Mucosa of gallbladder (tissue), 1 donor: ENCODE results near the gene ESPNL. TPM values are rescaled to one million over a fixed set of nuclear protein-coding genes. Genes with fewer than 3 reads are reported as not detected.
A peak's percentile ranks its signal among the peaks of the same experiment; 100 is the strongest.
"Not testable (repeated sequence)": the region's sequence is repeated elsewhere in the genome, so short reads cannot be mapped to it uniquely, and the experiment has no call there.

Source experiments
- DNase-seq: peaks from one replicate; pipeline ENCODE4 v3.0.0-alpha.2; 2020; ENCODE audit warnings: low spot score
- total RNA-seq: library from RNA; stranded (reverse); gene quantifications from one replicate; pipeline ENCODE4 v1.2.1, GENCODE V29; 2021
- donor health status: DM: no; HTN: no; CAD: no.

The ESPNL gene
- total RNA-seq, 1 donor from 2014 or later: 0.49 TPM

GRCh38 chr2:238169708-238170251 lies 69.6 kb downstream of the ESPNL start:
- DNase-seq: no peak

GRCh38 chr2:238170386-238171071 lies 70.4 kb downstream of the ESPNL start:
- peak; percentile 28 for DNase-seq

- DNase-seq: not testable (repeated sequence)
Observed at GRCh38 chr2:238171072-238171431, 70.9 kb downstream of the ESPNL start.

GRCh38 chr2:238171575-238172187 lies 71.5 kb downstream of the ESPNL start:
- no peak for DNase-seq

- no peak for DNase-seq
Observed at GRCh38 chr2:238172439-238172838, 72.3 kb downstream of the ESPNL start.

- no peak for DNase-seq
Observed at GRCh38 chr2:238173692-238174091, 73.6 kb downstream of the ESPNL start.

GRCh38 chr2:238174291-238174690 lies 74.2 kb downstream of the ESPNL start:
- no peak for DNase-seq

GRCh38 chr2:238174701-238175100 lies 74.6 kb downstream of the ESPNL start:
- DNase-seq: no peak

- no peak for DNase-seq
Observed at GRCh38 chr2:238176613-238177012, 76.5 kb downstream of the ESPNL start.

- no peak for DNase-seq
Observed at GRCh38 chr2:238180554-238180953, 80.4 kb downstream of the ESPNL start.

- DNase-seq: no peak
Observed at GRCh38 chr2:238182362-238182761, 82.2 kb downstream of the ESPNL start.

Other genes starting within 250 kb of the ESPNL start
- gene RAMP1, start 240.7 kb upstream of the ESPNL start, total RNA-seq: 215 TPM
- gene UBE2F, start 133.3 kb upstream of the ESPNL start, total RNA-seq: 48.5 TPM
- gene SCLY, start 39.3 kb upstream of the ESPNL start, total RNA-seq: 29.1 TPM
- gene KLHL30, start 38.3 kb downstream of the ESPNL start, total RNA-seq: 2.0 TPM
- gene ERFE, start 58.6 kb downstream of the ESPNL start, total RNA-seq: 0.35 TPM
- 40.5 TPM for gene ILKAP, start 103.4 kb downstream of the ESPNL start, total RNA-seq
- 18.0 TPM for gene HES6, start 139.7 kb downstream of the ESPNL start, total RNA-seq
- gene PER2, start 188.3 kb downstream of the ESPNL start, total RNA-seq: 29.8 TPM
- 25.6 TPM for gene TRAF3IP1, start 220.2 kb downstream of the ESPNL start, total RNA-seq